ENCODE measurements around the gene COLEC12.

Gene COLEC12

DNA sequence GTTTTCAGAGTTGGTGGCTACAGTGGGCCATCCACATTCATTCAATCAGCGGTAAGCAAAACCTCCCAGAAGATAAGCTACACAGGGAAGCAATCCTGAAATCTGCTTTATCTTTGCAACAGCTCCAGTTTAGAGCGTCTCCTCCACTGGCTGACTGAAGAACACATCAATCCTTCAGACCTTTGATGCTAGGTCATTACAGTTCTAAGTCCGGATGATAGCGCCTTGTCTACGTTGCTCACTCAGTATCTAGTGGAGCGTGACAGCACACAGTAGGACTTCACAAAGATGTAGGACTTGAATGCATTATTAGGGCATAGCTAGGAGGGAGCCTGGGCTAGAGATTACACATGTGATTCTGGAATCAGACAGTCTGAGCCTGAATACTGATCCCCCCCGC, 5.0 kb downstream of the COLEC12 start:
- ChIA-PET CTCF (interaction anchor here (0.5 to 2.6 kb wide), 5 partner anchors 9 to 62 kb away, joined by 3 to 11 read pairs (median 3); no protein-coding TSS in a partner anchor), POLR2A (no interaction called here)
- no peaks in the 10 kb centered on the region for H3K9me3 ChIP-seq (ENCODE audit: control extremely low read depth in 1 of 5, control insufficient read depth in 4 of 5, insufficient read depth in 2 of 5, low read depth in 1 of 5, low read length in 4 of 5)
- H3K4me3 ChIP-seq (ENCODE audit: control insufficient read depth in 1 of 7, extremely low read depth in 1 of 7, insufficient read depth in 4 of 7, low read depth in 2 of 7, low read length in 6 of 7): no peak overlapping the region
- H3K27ac ChIP-seq (ENCODE audit: insufficient read depth in 1 of 2, low read depth in 1 of 2, low read length in 2 of 2, poor library complexity in 1 of 2, severe bottlenecking in 2 of 2): no peak overlapping the region
- H3K27me3 ChIP-seq (replicated peaks in 2 of 5; ENCODE audit: control insufficient read depth in 4 of 5, insufficient read depth in 5 of 5, low read length in 4 of 5): peaks cover 11 to 31% (median 16%) of the 10 kb centered on the region in 5 experiments
- no peak for DNase-seq
- H3K4me1 ChIP-seq (ENCODE audit: control extremely low read depth in 1 of 4, control insufficient read depth in 4 of 4, insufficient read depth in 4 of 4, low read length in 3 of 4): peaks cover 5 to 17% (median 14%) of the 10 kb centered on the region in 4 experiments
- H3K36me3 ChIP-seq (ENCODE audit: control insufficient read depth in 4 of 4, insufficient read depth in 4 of 4, low read length in 3 of 4): no peaks in the 10 kb centered on the region
- 80% methylated on average over 5 of the region's 7 CpGs for WGBS (ENCODE audit: insufficient coverage)

DNA sequence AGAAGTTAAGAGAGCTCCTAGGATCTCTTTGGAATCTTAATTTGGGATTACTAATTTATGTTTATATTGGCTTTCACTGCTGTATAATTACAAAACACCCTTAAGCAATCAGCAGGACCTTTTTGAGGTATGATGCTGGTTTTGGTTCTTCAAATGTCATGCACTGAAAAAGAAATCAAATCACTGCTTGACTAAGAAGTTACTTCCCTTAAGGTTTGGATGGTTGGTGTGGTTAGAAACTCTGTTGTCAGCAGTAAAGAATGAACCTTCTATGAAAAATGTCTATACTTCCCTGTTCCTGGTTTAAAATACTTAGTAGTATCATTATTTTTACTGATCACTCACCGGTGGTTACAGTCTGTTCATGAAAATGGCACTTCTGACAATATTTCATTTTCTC, 5.5 kb downstream of the COLEC12 start:
- no peak overlapping the region for H3K4me3 ChIP-seq (ENCODE audit: control insufficient read depth in 1 of 7, extremely low read depth in 1 of 7, insufficient read depth in 4 of 7, low read depth in 2 of 7, low read length in 6 of 7)
- no peak overlapping the region for H3K27ac ChIP-seq (ENCODE audit: insufficient read depth in 1 of 2, low read depth in 1 of 2, low read length in 2 of 2, poor library complexity in 1 of 2, severe bottlenecking in 2 of 2)
- peaks cover 5 to 13% (median 12%) of the 10 kb centered on the region in 4 experiments for H3K4me1 ChIP-seq (ENCODE audit: control extremely low read depth in 1 of 4, control insufficient read depth in 4 of 4, insufficient read depth in 4 of 4, low read length in 3 of 4)
- no peaks in the 10 kb centered on the region for H3K36me3 ChIP-seq (ENCODE audit: control insufficient read depth in 4 of 4, insufficient read depth in 4 of 4, low read length in 3 of 4)
- no peaks in the 10 kb centered on the region for H3K9me3 ChIP-seq (ENCODE audit: control extremely low read depth in 1 of 5, control insufficient read depth in 4 of 5, insufficient read depth in 2 of 5, low read depth in 1 of 5, low read length in 4 of 5)
- H3K27me3 ChIP-seq (replicated peaks in 2 of 5; ENCODE audit: control insufficient read depth in 4 of 5, insufficient read depth in 5 of 5, low read length in 4 of 5): peaks cover 11 to 29% (median 16%) of the 10 kb centered on the region in 5 experiments
- POLR2A ChIA-PET: no interaction called here
- CTCF ChIA-PET: interaction anchor here (0.5 to 2.6 kb wide), 2 partner anchors 10 to 62 kb away, joined by 3 to 11 read pairs; no protein-coding TSS in a partner anchor
- WGBS (ENCODE audit: insufficient coverage): 100% methylated on average over 1 of the region's 1 CpG
- no peak for DNase-seq

DNA sequence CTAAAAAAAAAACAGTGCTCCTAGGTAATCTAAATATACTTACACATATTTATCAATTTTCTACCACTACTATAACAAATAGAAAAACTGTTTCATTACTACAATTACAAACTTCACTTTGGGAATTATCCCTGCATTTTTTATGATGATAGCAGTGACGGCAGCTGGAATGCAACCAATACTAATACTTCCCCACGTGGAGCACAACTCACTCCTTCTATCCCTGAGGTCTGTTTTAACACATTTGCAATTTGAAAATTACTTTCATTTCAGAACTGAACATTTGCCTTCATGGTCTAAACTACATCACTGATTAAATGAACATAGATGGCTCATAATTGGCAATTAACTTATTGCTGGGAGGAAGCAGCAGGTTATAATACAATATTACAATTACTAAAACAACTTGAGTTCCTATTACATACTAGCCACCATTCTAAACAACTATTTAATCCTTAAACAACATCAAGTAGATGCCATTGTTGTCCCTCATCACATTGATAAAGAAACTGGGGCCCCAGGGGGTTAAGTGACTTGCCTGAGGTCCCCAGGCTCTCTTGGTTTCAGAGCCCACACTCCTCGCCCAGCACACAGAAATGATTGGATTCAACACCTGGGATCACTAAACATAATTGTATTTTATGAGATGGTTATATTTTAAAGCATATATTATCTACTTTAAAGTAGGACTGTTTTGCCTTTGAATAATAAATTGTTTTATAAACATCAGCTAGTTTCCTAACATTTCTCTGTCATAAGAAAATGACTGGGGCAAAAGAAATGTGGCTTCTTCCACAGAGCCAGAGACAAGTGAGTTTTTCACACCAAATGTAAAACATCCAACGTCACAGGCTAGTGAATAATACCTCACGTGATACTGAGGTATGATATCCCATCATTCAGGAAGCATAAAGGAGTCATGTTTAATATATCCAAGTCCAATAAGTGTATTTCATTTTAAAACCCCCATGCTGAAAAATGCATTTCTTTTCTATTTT, 6.2 kb downstream of the COLEC12 start:
- DNase-seq: no peak
- Histone ChIP-seq H3K27ac (ENCODE audit: insufficient read depth in 1 of 2, low read depth in 1 of 2, low read length in 2 of 2, poor library complexity in 1 of 2, severe bottlenecking in 2 of 2) (no peak overlapping the region), H3K9me3 (ENCODE audit: control extremely low read depth in 1 of 5, control insufficient read depth in 4 of 5, insufficient read depth in 2 of 5, low read depth in 1 of 5, low read length in 4 of 5) (no peaks in the 10 kb centered on the region), H3K4me1 (ENCODE audit: control extremely low read depth in 1 of 4, control insufficient read depth in 4 of 4, insufficient read depth in 4 of 4, low read length in 3 of 4) (peaks cover 3 to 6% (median 5%) of the 10 kb centered on the region in 4 experiments), H3K36me3 (ENCODE audit: control insufficient read depth in 4 of 4, insufficient read depth in 4 of 4, low read length in 3 of 4) (no peaks in the 10 kb centered on the region), H3K27me3 (replicated peaks in 2 of 5; ENCODE audit: control insufficient read depth in 4 of 5, insufficient read depth in 5 of 5, low read length in 4 of 5) (peaks cover 7 to 22% (median 11%) of the 10 kb centered on the region in 5 experiments), H3K4me3 (ENCODE audit: control insufficient read depth in 1 of 7, extremely low read depth in 1 of 7, insufficient read depth in 4 of 7, low read depth in 2 of 7, low read length in 6 of 7) (no peak overlapping the region)
- CTCF ChIA-PET: interaction anchor here (0.6 kb wide), 1 partner anchor 13 kb away, joined by 3 read pairs; no protein-coding TSS in a partner anchor
- POLR2A ChIA-PET: no interaction called here
- 100% methylated on average over 3 of the region's 5 CpGs for WGBS (ENCODE audit: insufficient coverage)

DNA sequence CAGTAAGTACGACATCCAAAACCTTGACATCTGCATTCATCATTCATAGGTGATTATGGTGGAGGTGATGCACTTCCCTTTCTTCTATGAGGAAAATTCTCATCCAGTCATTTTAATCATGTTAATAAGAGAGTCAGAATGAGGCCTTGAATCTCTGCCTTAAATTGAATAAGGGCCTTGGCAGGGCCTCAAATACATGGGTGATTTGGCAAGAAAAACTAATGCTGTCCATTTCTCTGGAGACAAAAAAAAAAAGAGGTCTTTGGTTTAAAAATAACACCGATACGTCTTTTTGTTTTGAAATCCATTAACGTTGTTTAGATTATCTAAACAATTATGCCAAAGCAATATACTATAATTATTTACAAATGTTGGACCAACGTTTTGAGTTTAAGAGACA, 8.1 kb downstream of the COLEC12 start:
- ChIA-PET CTCF (no interaction called here), POLR2A (no interaction called here)
- no CpG with 5 or more reads among the region's 5 CpGs for WGBS (ENCODE audit: insufficient coverage)
- no peak overlapping the region for H3K4me3 ChIP-seq (ENCODE audit: control insufficient read depth in 1 of 7, extremely low read depth in 1 of 7, insufficient read depth in 4 of 7, low read depth in 2 of 7, low read length in 6 of 7)
- no peaks in the 10 kb centered on the region for H3K4me1 ChIP-seq (ENCODE audit: control extremely low read depth in 1 of 4, control insufficient read depth in 4 of 4, insufficient read depth in 4 of 4, low read length in 3 of 4)
- peaks cover 0 to 5% (median 3%) of the 10 kb centered on the region in 5 experiments for H3K27me3 ChIP-seq (replicated peaks in 2 of 5; ENCODE audit: control insufficient read depth in 4 of 5, insufficient read depth in 5 of 5, low read length in 4 of 5)
- no peak overlapping the region for H3K27ac ChIP-seq (ENCODE audit: insufficient read depth in 1 of 2, low read depth in 1 of 2, low read length in 2 of 2, poor library complexity in 1 of 2, severe bottlenecking in 2 of 2)
- no peak for DNase-seq
- H3K36me3 ChIP-seq (ENCODE audit: control insufficient read depth in 4 of 4, insufficient read depth in 4 of 4, low read length in 3 of 4): no peaks in the 10 kb centered on the region
- no peaks in the 10 kb centered on the region for H3K9me3 ChIP-seq (ENCODE audit: control extremely low read depth in 1 of 5, control insufficient read depth in 4 of 5, insufficient read depth in 2 of 5, low read depth in 1 of 5, low read length in 4 of 5)

GRCh38 chr18:490624-491023, 9.9 kb downstream of the COLEC12 start:
- WGBS (ENCODE audit: insufficient coverage): no CpG with 5 or more reads among the region's 4 CpGs
- peaks cover 0 to 3% (median 0%) of the 10 kb centered on the region in 5 experiments for H3K9me3 ChIP-seq (ENCODE audit: control extremely low read depth in 1 of 5, control insufficient read depth in 4 of 5, insufficient read depth in 2 of 5, low read depth in 1 of 5, low read length in 4 of 5)
- no peaks in the 10 kb centered on the region for H3K27me3 ChIP-seq (replicated peaks in 2 of 5; ENCODE audit: control insufficient read depth in 4 of 5, insufficient read depth in 5 of 5, low read length in 4 of 5)
- no peak overlapping the region for H3K27ac ChIP-seq (ENCODE audit: insufficient read depth in 1 of 2, low read depth in 1 of 2, low read length in 2 of 2, poor library complexity in 1 of 2, severe bottlenecking in 2 of 2)
- no peaks in the 10 kb centered on the region for H3K4me1 ChIP-seq (ENCODE audit: control extremely low read depth in 1 of 4, control insufficient read depth in 4 of 4, insufficient read depth in 4 of 4, low read length in 3 of 4)
- ChIA-PET POLR2A (no interaction called here), CTCF (interaction anchor here (0.7 kb wide), 1 partner anchor 24 kb away, joined by 3 read pairs; no protein-coding TSS in a partner anchor)
- no peak overlapping the region for H3K4me3 ChIP-seq (ENCODE audit: control insufficient read depth in 1 of 7, extremely low read depth in 1 of 7, insufficient read depth in 4 of 7, low read depth in 2 of 7, low read length in 6 of 7)
- DNase-seq: no peak
- H3K36me3 ChIP-seq (ENCODE audit: control insufficient read depth in 4 of 4, insufficient read depth in 4 of 4, low read length in 3 of 4): no peaks in the 10 kb centered on the region

DNA sequence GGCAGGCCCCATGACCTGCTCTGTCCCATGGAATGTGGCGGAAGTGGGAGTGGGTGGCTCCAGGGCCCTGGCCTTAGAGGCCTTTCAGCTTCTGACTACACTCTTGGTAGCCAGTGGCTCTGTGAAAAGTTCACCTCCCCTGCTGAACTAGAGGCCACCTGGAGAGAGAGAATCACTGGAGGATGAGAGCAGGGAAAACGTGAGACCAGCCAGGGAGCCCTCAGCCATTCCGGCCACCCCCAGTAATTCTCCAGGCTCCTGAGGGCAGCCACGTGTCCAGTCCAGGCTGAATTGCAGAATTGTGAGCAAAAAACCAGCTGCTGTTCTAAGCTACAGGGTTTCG, 10.5 kb downstream of the COLEC12 start:
- H3K27ac ChIP-seq (ENCODE audit: insufficient read depth in 1 of 2, low read depth in 1 of 2, low read length in 2 of 2, poor library complexity in 1 of 2, severe bottlenecking in 2 of 2): no peak overlapping the region
- H3K4me1 ChIP-seq (ENCODE audit: control extremely low read depth in 1 of 4, control insufficient read depth in 4 of 4, insufficient read depth in 4 of 4, low read length in 3 of 4): peaks cover 0 to under 1% (median 0%) of the 10 kb centered on the region in 4 experiments
- WGBS (ENCODE audit: insufficient coverage): 93% methylated on average over 4 of the region's 5 CpGs
- H3K4me3 ChIP-seq (ENCODE audit: control insufficient read depth in 1 of 7, extremely low read depth in 1 of 7, insufficient read depth in 4 of 7, low read depth in 2 of 7, low read length in 6 of 7): no peak overlapping the region
- peaks cover 0 to 3% (median 0%) of the 10 kb centered on the region in 5 experiments for H3K9me3 ChIP-seq (ENCODE audit: control extremely low read depth in 1 of 5, control insufficient read depth in 4 of 5, insufficient read depth in 2 of 5, low read depth in 1 of 5, low read length in 4 of 5)
- ChIA-PET POLR2A (no interaction called here), CTCF (interaction anchor here (1.4 kb wide), 1 partner anchor 8 kb away, joined by 3 read pairs; no protein-coding TSS in a partner anchor)
- no peak for DNase-seq
- no peaks in the 10 kb centered on the region for H3K27me3 ChIP-seq (replicated peaks in 2 of 5; ENCODE audit: control insufficient read depth in 4 of 5, insufficient read depth in 5 of 5, low read length in 4 of 5)
- H3K36me3 ChIP-seq (ENCODE audit: control insufficient read depth in 4 of 4, insufficient read depth in 4 of 4, low read length in 3 of 4): no peaks in the 10 kb centered on the region

Measured in common myeloid progenitor, CD34-positive (primary cell).